Measurements from ENCODE around the gene RPL18.

The RPL18 gene

GRCh38 chr19:48644839-48645619, 26.1 kb upstream of the RPL18 start:
- in situ Hi-C loops (cut with MboI; ENCODE audit: low sequenced_read_pairs) = loop anchor here (25.0 kb wide), 1 partner anchor 317 kb away; the partner anchor contains the start of genes BAX and FTL

- in situ Hi-C loops (cut with MboI; ENCODE audit: low sequenced_read_pairs) = loop anchor here (25.0 kb wide), 1 partner anchor 318 kb away; the partner anchor contains the start of genes BAX and FTL
Observed at GRCh38 chr19:48644355-48644754, 25.4 kb upstream of the RPL18 start.

- in situ Hi-C loops (cut with MboI; ENCODE audit: low sequenced_read_pairs) = loop anchor here (25.0 kb wide), 1 partner anchor 319 kb away; the partner anchor contains the start of genes BAX and FTL
Observed at GRCh38 chr19:48642862-48643261, 23.9 kb upstream of the RPL18 start.

GRCh38 chr19:48641850-48642249, 22.9 kb upstream of the RPL18 start:
- in situ Hi-C loops (cut with MboI; ENCODE audit: low sequenced_read_pairs) = loop anchor here (25.0 kb wide), 1 partner anchor 320 kb away; the partner anchor contains the start of genes BAX and FTL

- in situ Hi-C loops (cut with MboI; ENCODE audit: low sequenced_read_pairs) = loop anchor here (25.0 kb wide), 1 partner anchor 323 kb away; the partner anchor contains the start of genes BAX and FTL
Observed at GRCh38 chr19:48639483-48640375, 20.8 kb upstream of the RPL18 start.

- in situ Hi-C loops (cut with MboI; ENCODE audit: low sequenced_read_pairs) = loop anchor here (25.0 kb wide), 1 partner anchor 323 kb away; the partner anchor contains the start of genes BAX and FTL
Observed at GRCh38 chr19:48638831-48639381, 19.9 kb upstream of the RPL18 start.

- in situ Hi-C loops (cut with MboI; ENCODE audit: low sequenced_read_pairs) = loop anchor here (25.0 kb wide), 1 partner anchor 324 kb away; the partner anchor contains the start of genes BAX and FTL
Observed at GRCh38 chr19:48637948-48638830, 19.2 kb upstream of the RPL18 start.

- in situ Hi-C loops (cut with MboI; ENCODE audit: low sequenced_read_pairs) = loop anchor here (25.0 kb wide), 1 partner anchor 325 kb away; the partner anchor contains the start of genes BAX and FTL
Observed at GRCh38 chr19:48637449-48637947, 18.5 kb upstream of the RPL18 start.

GRCh38 chr19:48636859-48637448, 18.0 kb upstream of the RPL18 start, which contains the start of gene DBP:
Gene DBP, minus strand, starts transcription at chr19:48637379. Its CDS starts 385 bp downstream, at chr19:48636994.
- in situ Hi-C loops (cut with MboI; ENCODE audit: low sequenced_read_pairs) = loop anchor here (25.0 kb wide), 1 partner anchor 325 kb away; the partner anchor contains the start of genes BAX and FTL

GRCh38 chr19:48635966-48636858, 17.2 kb upstream of the RPL18 start:
- in situ Hi-C loops (cut with MboI; ENCODE audit: low sequenced_read_pairs) = loop anchor here (25.0 kb wide), 1 partner anchor 326 kb away; the partner anchor contains the start of genes BAX and FTL

GRCh38 chr19:48635263-48635965, 16.4 kb upstream of the RPL18 start:
- in situ Hi-C loops (cut with MboI; ENCODE audit: low sequenced_read_pairs) = loop anchor here (25.0 kb wide), 1 partner anchor 327 kb away; the partner anchor contains the start of genes BAX and FTL

- in situ Hi-C loops (cut with MboI; ENCODE audit: low sequenced_read_pairs) = loop anchor here (25.0 kb wide), 1 partner anchor 328 kb away; the partner anchor contains the start of genes BAX and FTL
Observed at GRCh38 chr19:48634424-48635262, 15.7 kb upstream of the RPL18 start.

- in situ Hi-C loops (cut with MboI; ENCODE audit: low sequenced_read_pairs) = loop anchor here (25.0 kb wide), 1 partner anchor 328 kb away; the partner anchor contains the start of genes BAX and FTL
Observed at GRCh38 chr19:48634036-48634342, 15.0 kb upstream of the RPL18 start.

GRCh38 chr19:48633148-48634035, 14.4 kb upstream of the RPL18 start:
- in situ Hi-C loops (cut with MboI; ENCODE audit: low sequenced_read_pairs) = loop anchor here (25.0 kb wide), 1 partner anchor 329 kb away; the partner anchor contains the start of genes BAX and FTL

GRCh38 chr19:48632692-48633147, 13.7 kb upstream of the RPL18 start:
- in situ Hi-C loops (cut with MboI; ENCODE audit: low sequenced_read_pairs) = loop anchor here (25.0 kb wide), 1 partner anchor 330 kb away; the partner anchor contains the start of genes BAX and FTL
